AG09309 (cell line): ENCODE results near the gene SGF29.
"Not testable (repeated sequence)": the region's sequence is repeated elsewhere in the genome, so short reads cannot be mapped to it uniquely, and the experiment has no call there.

Experiments
- DNase-seq: peaks from one replicate; pipeline ENCODE4 v3.0.0-alpha.2; 2010; ENCODE audit warnings: low read depth
- H3K4me3 ChIP-seq: 2 replicates; pipeline ENCODE4 v1.5.1; 2011; ENCODE audit warnings: mild to moderate bottlenecking, low read depth, low read length, moderate library complexity; ENCODE audit not compliant: control insufficient read depth
- CTCF ChIP-seq: IDR thresholded peaks from 2 replicates; pipeline ENCODE4 v1.5.1; 2011; ENCODE audit warnings: mild to moderate bottlenecking, low read depth, low read length, inconsistent platforms; ENCODE audit not compliant: insufficient read depth, control insufficient read depth; ENCODE audit errors: missing control alignments

SGF29 gene

GRCh38 chr16:28514246-28514645 is 39.5 kb upstream of the SGF29 start:
- no peak for DNase-seq
- no peak for TF ChIP-seq CTCF
- H3K4me3 ChIP-seq: no peak overlapping the region

GRCh38 chr16:28520672-28521071 is 33.0 kb upstream of the SGF29 start:
- no peak for TF ChIP-seq CTCF
- H3K4me3 ChIP-seq: no peak overlapping the region
- no peak for DNase-seq

- DNase-seq: no peak
- no peak overlapping the region for H3K4me3 ChIP-seq
- TF ChIP-seq CTCF: no peak
These were observed 32.3 kb upstream of the SGF29 start for GRCh38 chr16:28521436-28521835.

GRCh38 chr16:28522792-28523191 is 30.9 kb upstream of the SGF29 start:
- TF ChIP-seq CTCF: no peak
- H3K4me3 ChIP-seq: no peak overlapping the region
- no peak for DNase-seq

- no peak overlapping the region for H3K4me3 ChIP-seq
- TF ChIP-seq CTCF: no peak
- no peak for DNase-seq
These were observed 29.0 kb upstream of the SGF29 start for GRCh38 chr16:28524681-28525171.

GRCh38 chr16:28526201-28527099 is 27.3 kb upstream of the SGF29 start:
- no peak for TF ChIP-seq CTCF
- no peak overlapping the region for H3K4me3 ChIP-seq

GRCh38 chr16:28527100-28527785 is 26.5 kb upstream of the SGF29 start:
- DNase-seq, H3K4me3 ChIP-seq: not testable (repeated sequence)

More at GRCh38 chr16:28526201-28527099, 27.3 kb upstream of the SGF29 start:
- no peak for DNase-seq
